Neural progenitor cell (in vitro differentiated cells): Measurements from ENCODE around the gene SESN3. TPM values are rescaled to one million over a fixed set of nuclear protein-coding genes. Genes with fewer than 3 reads are reported as not detected.

Experiments
- DNase-seq: peaks from one replicate; pipeline ENCODE4 v3.0.0-alpha.2; 2016; ENCODE audit warnings: low spot score
- H2AFZ ChIP-seq: fragments of 200-600 bp; sonication (generic); replicated peaks from 2 replicates; pipeline ENCODE4 v1.6.1; 2016; ENCODE audit warnings: antibody characterized with exemption
- H3F3A ChIP-seq: fragments of 200-600 bp; sonication (generic); 2 replicates; pipeline ENCODE4 v1.6.1; 2016; ENCODE audit warnings: antibody characterized with exemption, low read depth
- H3K27ac ChIP-seq: fragments of 200-600 bp; sonication (generic); 2 replicates; pipeline ENCODE4 v1.5.1; 2016; ENCODE audit warnings: mild to moderate bottlenecking
- H3K27me3 ChIP-seq: fragments of 200-600 bp; sonication (generic); 2 replicates; pipeline ENCODE4 v1.6.1; 2016; ENCODE audit warnings: mild to moderate bottlenecking, moderate library complexity
- H3K36me3 ChIP-seq: fragments of 200-600 bp; sonication (generic); 2 replicates; pipeline ENCODE4 v1.5.1; 2016
- H3K4me1 ChIP-seq: fragments of 200-600 bp; sonication (generic); 2 replicates; pipeline ENCODE4 v1.6.1; 2016; ENCODE audit warnings: mixed run types
- H3K4me2 ChIP-seq: fragments of 200-600 bp; sonication (generic); 2 replicates; pipeline ENCODE4 v1.6.1; 2016
- H3K4me3 ChIP-seq: fragments of 200-600 bp; sonication (generic); 2 replicates; pipeline ENCODE4 v1.5.1; 2016
- H3K79me2 ChIP-seq: fragments of 200-600 bp; sonication (generic); 2 replicates; pipeline ENCODE4 v1.6.1; 2016; ENCODE audit warnings: low read depth
- H3K9ac ChIP-seq: fragments of 200-600 bp; sonication (generic); 2 replicates; pipeline ENCODE4 v1.6.1; 2016
- H3K9me3 ChIP-seq: fragments of 200-600 bp; sonication (generic); 2 replicates; pipeline ENCODE4 v1.5.1; 2016; ENCODE audit warnings: low read depth
- H4K20me1 ChIP-seq: fragments of 200-600 bp; sonication (generic); 2 replicates; pipeline ENCODE4 v1.6.1; 2016; ENCODE audit warnings: low read depth
- H3K27ac Mint-ChIP-seq: 3 replicates; pipeline ENCODE4 v1.8.0; 2021; ENCODE audit warnings: mixed read lengths
- H3K27me3 Mint-ChIP-seq: 2 replicates; pipeline ENCODE4 v1.8.0; 2022; ENCODE audit warnings: low read depth, mild to moderate bottlenecking, inconsistent platforms, moderate library complexity, mixed read lengths; ENCODE audit not compliant: insufficient read depth
- H3K36me3 Mint-ChIP-seq: 3 replicates; pipeline ENCODE4 v1.8.0; 2021; ENCODE audit warnings: mixed read lengths
- H3K4me1 Mint-ChIP-seq: 3 replicates; pipeline ENCODE4 v1.8.0; 2021; ENCODE audit warnings: mixed read lengths
- H3K4me3 Mint-ChIP-seq: 3 replicates; pipeline ENCODE4 v1.8.0; 2021; ENCODE audit warnings: mild to moderate bottlenecking, moderate library complexity, mixed read lengths
- H3K9me3 Mint-ChIP-seq: 3 replicates; pipeline ENCODE4 v1.8.0; 2020; ENCODE audit warnings: mixed read lengths
- CTCF ChIP-seq: fragments of 200-600 bp; sonication (generic); IDR thresholded peaks from 2 replicates; pipeline ENCODE4 v1.5.1; 2017; ENCODE audit warnings: antibody characterized with exemption, mild to moderate bottlenecking
- EZH2 ChIP-seq: fragments of 200-600 bp; sonication (generic); IDR thresholded peaks from 2 replicates; pipeline ENCODE4 v1.6.1; 2017; ENCODE audit warnings: antibody characterized with exemption, mild to moderate bottlenecking, moderate library complexity
- EZH2phosphoT487 ChIP-seq: fragments of 200-600 bp; sonication (generic); IDR thresholded peaks from 2 replicates; pipeline ENCODE4 v1.6.1; 2017; ENCODE audit warnings: antibody characterized with exemption
- total RNA-seq: library from RNA; depleted of rRNA; stranded (reverse); fragments of >200 nt; gene quantifications from 2 replicates; pipeline ENCODE4 v1.2.3, GENCODE V29; 2015; ENCODE audit warnings: low replicate concordance

SESN3 gene
- total RNA-seq, 1 donor from 2014 or later = 234 TPM

- H2AFZ ChIP-seq = peak overlapping the region; percentile 73
- H3K9ac ChIP-seq = no peak overlapping the region
- H3K4me2 ChIP-seq = no peak overlapping the region
- Mint-ChIP-seq H3K4me1 (peaks cover 23% of the 10 kb centered on the region), H3K36me3 (no peaks in the 10 kb centered on the region), H3K27ac (no peak overlapping the region), H3K9me3 (peaks cover 2% of the 10 kb centered on the region), H3K27me3 (peaks cover 2% of the 10 kb centered on the region), H3K4me3 (no peak overlapping the region)
- no peak for TF ChIP-seq CTCF
- no peak for TF ChIP-seq EZH2
- no peak for TF ChIP-seq EZH2phosphoT487
- H3K9me3 ChIP-seq = no peaks in the 10 kb centered on the region
- H3K4me3 ChIP-seq = no peak overlapping the region
- no peak overlapping the region for H3K27ac ChIP-seq
- peaks cover 20% of the 10 kb centered on the region for H3F3A ChIP-seq
- peaks cover 36% of the 10 kb centered on the region for H3K4me1 ChIP-seq
- H4K20me1 ChIP-seq = no peaks in the 10 kb centered on the region
- no peaks in the 10 kb centered on the region for H3K79me2 ChIP-seq
- no peak for DNase-seq
- H3K36me3 ChIP-seq = no peaks in the 10 kb centered on the region
- H3K27me3 ChIP-seq = no peaks in the 10 kb centered on the region
Measured at GRCh38 chr11:95242091-95242844, 11.3 kb upstream of the SESN3 start.

- no peak overlapping the region for H3K9ac ChIP-seq
- peak overlapping the region; percentile 73 for H2AFZ ChIP-seq
- DNase-seq = no peak
- Mint-ChIP-seq H3K27ac (no peak overlapping the region), H3K4me1 (peaks cover 21% of the 10 kb centered on the region), H3K9me3 (peaks cover 2% of the 10 kb centered on the region), H3K36me3 (no peaks in the 10 kb centered on the region), H3K27me3 (peaks cover 2% of the 10 kb centered on the region), H3K4me3 (no peak overlapping the region)
- H3F3A ChIP-seq = peaks cover 21% of the 10 kb centered on the region
- no peaks in the 10 kb centered on the region for H3K36me3 ChIP-seq
- TF ChIP-seq EZH2phosphoT487 = no peak
- TF ChIP-seq EZH2 = no peak
- no peak for TF ChIP-seq CTCF
- H4K20me1 ChIP-seq = no peaks in the 10 kb centered on the region
- H3K9me3 ChIP-seq = no peaks in the 10 kb centered on the region
- H3K4me3 ChIP-seq = no peak overlapping the region
- H3K79me2 ChIP-seq = no peaks in the 10 kb centered on the region
- peaks cover 36% of the 10 kb centered on the region for H3K4me1 ChIP-seq
- no peaks in the 10 kb centered on the region for H3K27me3 ChIP-seq
- H3K4me2 ChIP-seq = no peak overlapping the region
- H3K27ac ChIP-seq = no peak overlapping the region
Measured at GRCh38 chr11:95241681-95242081, 10.7 kb upstream of the SESN3 start.

- no peak overlapping the region for H3K27ac ChIP-seq
- H3K4me1 ChIP-seq = peaks cover 35% of the 10 kb centered on the region
- Mint-ChIP-seq H3K36me3 (no peaks in the 10 kb centered on the region), H3K4me1 (peaks cover 17% of the 10 kb centered on the region), H3K27ac (no peak overlapping the region), H3K27me3 (peaks cover 2% of the 10 kb centered on the region), H3K4me3 (no peak overlapping the region), H3K9me3 (no peaks in the 10 kb centered on the region)
- H3K9ac ChIP-seq = no peak overlapping the region
- no peak overlapping the region for H3K4me3 ChIP-seq
- no peak for DNase-seq
- H2AFZ ChIP-seq = no peak overlapping the region
- H4K20me1 ChIP-seq = no peaks in the 10 kb centered on the region
- no peak for TF ChIP-seq EZH2
- no peak for TF ChIP-seq EZH2phosphoT487
- TF ChIP-seq CTCF = no peak
- no peaks in the 10 kb centered on the region for H3K79me2 ChIP-seq
- H3K9me3 ChIP-seq = no peaks in the 10 kb centered on the region
- no peaks in the 10 kb centered on the region for H3K36me3 ChIP-seq
- H3F3A ChIP-seq = peaks cover 21% of the 10 kb centered on the region
- no peaks in the 10 kb centered on the region for H3K27me3 ChIP-seq
- no peak overlapping the region for H3K4me2 ChIP-seq
Measured at GRCh38 chr11:95239871-95240649, 9.1 kb upstream of the SESN3 start.
